Measurements from ENCODE around the gene VAV3. TPM values are rescaled to one million over a fixed set of nuclear protein-coding genes. Genes with fewer than 3 reads are reported as not detected.

VAV3 gene
- total RNA-seq, 1 donor from 2014 or later: 159 TPM

DNA sequence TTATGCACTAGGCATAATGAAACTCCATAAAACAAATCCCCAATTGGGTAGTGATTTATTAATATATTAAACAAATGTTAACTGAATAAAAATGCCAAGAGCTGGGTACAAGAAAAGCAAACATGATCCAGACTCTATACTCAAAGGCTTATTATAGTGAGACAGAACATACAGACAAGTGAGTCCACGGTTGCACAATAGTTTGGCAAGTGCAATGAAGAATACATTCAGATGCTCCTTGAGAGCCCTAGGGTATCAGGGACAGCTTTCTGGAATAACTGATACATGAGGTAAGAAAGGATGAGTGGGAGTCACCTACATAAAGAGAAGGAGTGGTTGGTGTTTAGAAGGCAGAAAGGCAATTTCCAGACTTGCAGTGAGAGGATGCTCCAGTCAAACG lies 85.1 kb downstream of the VAV3 start:
- Mint-ChIP-seq H3K27me3 (ENCODE audit: unreplicated experiment) (peaks cover 1% of the 10 kb centered on the region), H3K27ac (ENCODE audit: unreplicated experiment) (no peak overlapping the region), H3K4me3 (ENCODE audit: unreplicated experiment) (no peak overlapping the region), H3K9me3 (ENCODE audit: unreplicated experiment) (no peaks in the 10 kb centered on the region), H3K4me1 (ENCODE audit: unreplicated experiment) (peaks cover 64% of the 10 kb centered on the region), H3K36me3 (ENCODE audit: low read depth, unreplicated experiment) (peaks cover 14% of the 10 kb centered on the region)
- no peak for TF ChIP-seq CTCF (IDR thresholded peaks at IDR 0.05; ENCODE audit: unreplicated experiment)
- DNase-seq (ENCODE audit: low spot score): no peak

DNA sequence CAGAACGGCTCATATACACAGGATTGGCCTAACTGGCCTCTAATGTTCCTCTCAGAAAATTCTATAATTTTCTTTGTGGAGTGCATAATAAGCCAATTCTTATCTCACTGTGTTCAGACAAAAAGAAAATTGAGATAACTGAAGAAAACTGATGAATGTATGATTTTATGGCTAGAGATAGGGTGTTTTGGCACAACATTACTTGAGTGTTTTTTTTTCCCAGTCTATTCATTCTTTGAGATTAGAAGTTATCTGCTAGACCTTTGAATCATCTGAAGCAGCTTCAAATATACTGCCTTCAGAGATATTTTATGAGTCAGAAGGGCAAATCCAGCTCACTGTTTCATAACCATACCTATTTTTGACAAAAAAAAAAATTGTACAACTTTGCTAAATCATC lies 85.6 kb downstream of the VAV3 start:
- Mint-ChIP-seq H3K4me3 (ENCODE audit: unreplicated experiment) (no peak overlapping the region), H3K9me3 (ENCODE audit: unreplicated experiment) (no peaks in the 10 kb centered on the region), H3K27me3 (ENCODE audit: unreplicated experiment) (peaks cover 1% of the 10 kb centered on the region), H3K36me3 (ENCODE audit: low read depth, unreplicated experiment) (peaks cover 14% of the 10 kb centered on the region), H3K4me1 (ENCODE audit: unreplicated experiment) (peaks cover 61% of the 10 kb centered on the region), H3K27ac (ENCODE audit: unreplicated experiment) (no peak overlapping the region)
- TF ChIP-seq CTCF (IDR thresholded peaks at IDR 0.05; ENCODE audit: unreplicated experiment): no peak
- DNase-seq (ENCODE audit: low spot score): no peak

- Mint-ChIP-seq H3K4me1 (ENCODE audit: unreplicated experiment) (peaks cover 59% of the 10 kb centered on the region), H3K27ac (ENCODE audit: unreplicated experiment) (no peak overlapping the region), H3K9me3 (ENCODE audit: unreplicated experiment) (no peaks in the 10 kb centered on the region), H3K4me3 (ENCODE audit: unreplicated experiment) (no peak overlapping the region), H3K36me3 (ENCODE audit: low read depth, unreplicated experiment) (peaks cover 20% of the 10 kb centered on the region), H3K27me3 (ENCODE audit: unreplicated experiment) (peaks cover 1% of the 10 kb centered on the region)
- DNase-seq (ENCODE audit: low spot score): no peak
- no peak for TF ChIP-seq CTCF (IDR thresholded peaks at IDR 0.05; ENCODE audit: unreplicated experiment)
Observed at GRCh38 chr1:107877745-107878144, 87.2 kb downstream of the VAV3 start.

GRCh38 chr1:107877092-107877491 lies 87.9 kb downstream of the VAV3 start:
- DNase-seq (ENCODE audit: low spot score): no peak
- Mint-ChIP-seq H3K4me3 (ENCODE audit: unreplicated experiment) (no peak overlapping the region), H3K9me3 (ENCODE audit: unreplicated experiment) (no peaks in the 10 kb centered on the region), H3K4me1 (ENCODE audit: unreplicated experiment) (peaks cover 54% of the 10 kb centered on the region), H3K27ac (ENCODE audit: unreplicated experiment) (no peak overlapping the region), H3K27me3 (ENCODE audit: unreplicated experiment) (peaks cover 1% of the 10 kb centered on the region), H3K36me3 (ENCODE audit: low read depth, unreplicated experiment) (peaks cover 20% of the 10 kb centered on the region)
- no peak for TF ChIP-seq CTCF (IDR thresholded peaks at IDR 0.05; ENCODE audit: unreplicated experiment)

- peak overlapping the region; percentile 52 for H3K4me3 Mint-ChIP-seq (ENCODE audit: unreplicated experiment)
- peak overlapping the region; percentile 33 for H3K27ac Mint-ChIP-seq (ENCODE audit: unreplicated experiment)
- no peak for DNase-seq (ENCODE audit: low spot score)
- TF ChIP-seq CTCF (IDR thresholded peaks at IDR 0.05; ENCODE audit: unreplicated experiment): no peak
- H3K36me3 Mint-ChIP-seq (ENCODE audit: low read depth, unreplicated experiment): peaks cover 26% of the 10 kb centered on the region
- no peaks in the 10 kb centered on the region for H3K9me3 Mint-ChIP-seq (ENCODE audit: unreplicated experiment)
- H3K4me1 Mint-ChIP-seq (ENCODE audit: unreplicated experiment): peaks cover 46% of the 10 kb centered on the region
- peaks cover 5% of the 10 kb centered on the region for H3K27me3 Mint-ChIP-seq (ENCODE audit: unreplicated experiment)
Observed at GRCh38 chr1:107875689-107876088, 89.3 kb downstream of the VAV3 start.

Data from endothelial cell (in vitro differentiated cells).